ENCODE measurements around the gene GPS1.

DNA sequence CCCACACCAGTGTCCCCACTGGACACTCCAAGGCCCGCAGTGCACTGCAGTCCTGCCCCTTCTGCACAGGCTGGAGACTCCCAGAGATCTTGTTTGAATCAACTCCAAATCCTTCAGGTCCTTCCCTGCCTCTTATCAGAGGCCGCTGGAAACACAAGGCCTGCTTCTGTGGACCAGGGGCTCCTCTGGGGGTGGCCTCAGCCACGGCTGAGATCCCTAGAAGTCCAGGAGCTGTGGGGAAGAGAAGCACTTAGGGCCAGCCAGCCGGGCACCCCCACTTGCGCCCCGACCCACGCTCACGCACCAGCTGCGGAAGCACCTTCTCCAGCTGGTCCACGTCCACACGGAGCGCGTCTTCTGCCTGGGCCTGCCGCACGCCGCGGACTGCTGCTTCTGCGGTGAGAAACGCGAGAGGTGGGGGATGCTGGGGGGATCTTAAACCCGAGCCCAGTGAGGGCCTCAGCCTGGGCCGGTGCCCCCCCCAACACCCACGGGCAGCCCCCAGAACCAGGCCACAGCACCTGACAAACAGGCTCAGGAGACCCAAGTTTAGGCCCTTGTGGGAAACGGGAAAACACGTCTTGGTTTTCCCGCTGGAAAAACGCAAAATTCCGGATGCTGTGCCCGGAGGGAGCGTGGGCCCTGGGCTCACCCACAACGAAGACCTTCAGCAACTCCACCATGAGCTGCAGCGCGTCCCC lies 32.6 kb upstream of the GPS1 start:
- TF ChIP-seq, protein P1, sequence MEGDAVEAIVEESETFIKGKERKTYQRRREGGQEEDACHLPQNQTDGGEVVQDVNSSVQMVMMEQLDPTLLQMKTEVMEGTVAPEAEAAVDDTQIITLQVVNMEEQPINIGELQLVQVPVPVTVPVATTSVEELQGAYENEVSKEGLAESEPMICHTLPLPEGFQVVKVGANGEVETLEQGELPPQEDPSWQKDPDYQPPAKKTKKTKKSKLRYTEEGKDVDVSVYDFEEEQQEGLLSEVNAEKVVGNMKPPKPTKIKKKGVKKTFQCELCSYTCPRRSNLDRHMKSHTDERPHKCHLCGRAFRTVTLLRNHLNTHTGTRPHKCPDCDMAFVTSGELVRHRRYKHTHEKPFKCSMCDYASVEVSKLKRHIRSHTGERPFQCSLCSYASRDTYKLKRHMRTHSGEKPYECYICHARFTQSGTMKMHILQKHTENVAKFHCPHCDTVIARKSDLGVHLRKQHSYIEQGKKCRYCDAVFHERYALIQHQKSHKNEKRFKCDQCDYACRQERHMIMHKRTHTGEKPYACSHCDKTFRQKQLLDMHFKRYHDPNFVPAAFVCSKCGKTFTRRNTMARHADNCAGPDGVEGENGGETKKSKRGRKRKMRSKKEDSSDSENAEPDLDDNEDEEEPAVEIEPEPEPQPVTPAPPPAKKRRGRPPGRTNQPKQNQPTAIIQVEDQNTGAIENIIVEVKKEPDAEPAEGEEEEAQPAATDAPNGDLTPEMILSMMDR (conservative IDR thresholded peaks at IDR 0.05; ENCODE audit: low read depth, low read length), result no peak
- TF ChIP-seq POLR2A (IDR thresholded peaks at IDR 0.05; ENCODE audit: low read depth, low read length), result no peak

All from IMR-90 (cell line).